ENCODE measurements around the gene CC2D2A.

GRCh38 chr4:15469402-15470127, at the start of gene CC2D2A:
- TF ChIP-seq ELF1 (IDR thresholded peaks at IDR 0.05; ENCODE audit: borderline replicate concordance, low read depth): no peak
- no peak for TF ChIP-seq POLR2AphosphoS5 (IDR thresholded peaks at IDR 0.05; ENCODE audit: low read depth, low read length)
- TF ChIP-seq, protein P1, sequence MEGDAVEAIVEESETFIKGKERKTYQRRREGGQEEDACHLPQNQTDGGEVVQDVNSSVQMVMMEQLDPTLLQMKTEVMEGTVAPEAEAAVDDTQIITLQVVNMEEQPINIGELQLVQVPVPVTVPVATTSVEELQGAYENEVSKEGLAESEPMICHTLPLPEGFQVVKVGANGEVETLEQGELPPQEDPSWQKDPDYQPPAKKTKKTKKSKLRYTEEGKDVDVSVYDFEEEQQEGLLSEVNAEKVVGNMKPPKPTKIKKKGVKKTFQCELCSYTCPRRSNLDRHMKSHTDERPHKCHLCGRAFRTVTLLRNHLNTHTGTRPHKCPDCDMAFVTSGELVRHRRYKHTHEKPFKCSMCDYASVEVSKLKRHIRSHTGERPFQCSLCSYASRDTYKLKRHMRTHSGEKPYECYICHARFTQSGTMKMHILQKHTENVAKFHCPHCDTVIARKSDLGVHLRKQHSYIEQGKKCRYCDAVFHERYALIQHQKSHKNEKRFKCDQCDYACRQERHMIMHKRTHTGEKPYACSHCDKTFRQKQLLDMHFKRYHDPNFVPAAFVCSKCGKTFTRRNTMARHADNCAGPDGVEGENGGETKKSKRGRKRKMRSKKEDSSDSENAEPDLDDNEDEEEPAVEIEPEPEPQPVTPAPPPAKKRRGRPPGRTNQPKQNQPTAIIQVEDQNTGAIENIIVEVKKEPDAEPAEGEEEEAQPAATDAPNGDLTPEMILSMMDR (IDR thresholded peaks at IDR 0.05 in 2 of 3, conservative IDR thresholded peaks at IDR 0.05 in 1 of 3; ENCODE audit: borderline replicate concordance in 1 of 3, insufficient read depth in 1 of 3, low read depth in 2 of 3, low read length in 2 of 3): no peak
- no peak for TF ChIP-seq TCF7L2 (IDR thresholded peaks at IDR 0.05; ENCODE audit: borderline replicate concordance, extremely low read depth, insufficient read depth, insufficient read length)
- TF ChIP-seq ZNF274 (IDR thresholded peaks at IDR 0.05; ENCODE audit: low read depth, low read length): no peak
- no peak for TF ChIP-seq POLR2A (IDR thresholded peaks at IDR 0.05; ENCODE audit: borderline replicate concordance, extremely low read depth, insufficient read depth, insufficient read length)
